ENCODE measurements around the gene METTL24.
"Not testable (repeated sequence)": the region's sequence is repeated elsewhere in the genome, so short reads cannot be mapped to it uniquely, and the experiment has no call there.

Gene METTL24

DNA sequence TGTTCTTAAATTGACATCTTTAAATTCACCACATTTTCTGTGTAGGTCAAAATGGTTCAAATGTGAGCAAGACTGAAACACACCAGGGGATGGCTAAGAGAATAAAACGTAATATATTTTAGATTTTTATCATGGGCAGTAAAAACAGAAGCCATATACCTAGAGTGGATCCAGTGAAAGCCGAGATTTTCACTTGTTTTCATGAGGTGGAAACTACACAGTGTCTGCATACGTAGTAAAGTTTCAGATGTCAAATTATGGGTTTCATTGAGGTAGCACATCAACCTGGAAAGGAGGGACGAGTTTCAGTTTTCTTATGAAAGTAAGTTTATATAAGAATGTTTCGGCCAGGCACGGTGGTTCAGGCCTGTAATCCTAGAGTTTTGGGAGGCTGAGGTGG lies 25.9 kb downstream of the METTL24 start:
- no peak for FAIRE-seq

DNA sequence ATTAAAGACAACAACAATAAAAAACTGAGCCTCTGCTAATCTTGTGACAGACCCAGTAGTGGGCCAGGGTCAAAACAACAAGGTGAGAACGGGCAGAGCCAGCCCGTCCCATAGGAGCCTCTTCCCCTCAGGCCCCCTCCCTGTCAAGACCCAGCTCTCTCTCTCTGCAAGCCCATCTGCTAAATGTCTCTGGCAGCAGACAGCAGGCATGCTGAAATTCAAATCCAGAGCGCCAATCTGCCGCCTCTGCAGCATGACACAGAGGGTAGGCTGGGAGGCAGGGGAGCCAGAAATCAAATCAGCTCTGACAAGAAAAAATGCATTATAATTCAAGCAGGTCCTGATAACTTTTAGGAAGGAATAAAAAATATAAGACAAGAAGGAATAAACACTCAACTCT lies 26.3 kb downstream of the METTL24 start:
- no peak for FAIRE-seq

GRCh38 chr6:110331390-110331789 lies 26.8 kb downstream of the METTL24 start:
- no peak for FAIRE-seq

DNA sequence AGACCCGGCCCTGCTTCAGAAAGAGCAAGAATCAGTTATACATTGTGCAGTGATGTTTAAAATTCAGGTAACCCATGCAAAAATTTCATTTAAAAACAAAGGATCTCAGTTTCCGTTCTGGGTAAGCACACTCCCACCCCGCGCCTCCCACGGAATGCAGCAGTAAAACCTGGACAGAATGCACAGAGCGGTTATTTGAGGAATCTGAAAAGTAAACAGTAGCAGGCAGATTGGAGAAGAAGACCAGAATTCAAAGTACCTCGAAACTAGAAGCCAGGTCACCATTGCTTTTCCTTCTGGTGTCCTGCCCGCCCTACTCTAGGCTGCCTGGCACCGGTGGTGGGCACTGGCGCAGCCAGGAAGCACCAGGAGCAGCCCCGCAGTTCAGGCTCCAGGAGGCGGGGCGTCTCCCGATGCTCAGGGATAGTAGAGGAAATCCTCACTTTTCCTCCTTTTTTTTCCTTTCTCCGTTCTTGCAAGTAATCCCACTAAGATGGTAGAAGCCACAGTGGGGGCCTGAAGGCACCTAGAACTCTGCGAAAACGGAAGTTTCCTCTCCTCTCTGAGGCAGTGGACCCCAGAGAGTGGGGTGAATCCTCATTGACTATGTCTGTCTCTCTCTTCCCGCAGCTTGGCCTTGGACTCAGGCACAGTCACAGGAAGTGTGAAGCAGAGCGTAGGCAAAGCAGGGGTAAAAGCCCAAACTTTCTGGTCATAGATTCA lies 28.3 kb downstream of the METTL24 start:
- no peak for FAIRE-seq

DNA sequence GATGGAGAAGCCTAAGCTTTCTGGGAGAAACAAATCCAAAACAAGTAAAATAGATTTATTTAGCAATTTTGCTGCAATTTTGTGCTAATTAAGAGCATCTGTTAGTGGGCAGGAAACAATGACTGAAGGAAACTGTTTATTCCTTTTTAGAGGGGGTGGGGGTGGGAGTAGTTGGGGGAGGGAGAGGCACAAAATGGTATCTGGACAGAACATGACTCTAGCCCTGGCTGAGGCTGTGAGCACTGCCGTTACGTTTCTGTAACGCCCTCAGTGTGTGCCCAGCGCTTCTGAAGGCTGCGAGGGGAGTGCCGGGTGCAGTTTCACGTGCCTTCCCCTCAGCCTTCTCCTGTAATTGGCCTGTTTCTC lies 28.8 kb downstream of the METTL24 start:
- FAIRE-seq: no peak

- FAIRE-seq: no peak
Measured at GRCh38 chr6:110328259-110328658, 29.9 kb downstream of the METTL24 start.

DNA sequence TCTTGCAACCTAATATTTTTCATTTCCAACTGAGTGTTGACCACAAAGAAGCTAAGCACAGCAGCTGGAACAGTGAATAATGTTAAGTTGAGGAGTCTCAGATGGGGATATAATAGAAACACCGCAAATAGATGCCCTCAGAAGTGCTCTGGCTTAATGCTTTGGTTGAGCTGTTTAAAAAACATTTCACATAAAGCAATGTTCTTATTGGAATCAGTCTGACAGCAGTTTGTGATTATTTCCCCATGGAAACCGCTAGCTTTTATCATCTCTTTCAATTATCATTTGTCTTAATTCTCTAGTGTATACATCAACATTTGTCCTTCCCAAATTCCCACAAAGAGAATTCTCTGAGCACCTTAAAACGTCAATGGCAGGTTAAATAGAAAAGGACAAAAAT lies 30.8 kb downstream of the METTL24 start:
- no peak for FAIRE-seq

DNA sequence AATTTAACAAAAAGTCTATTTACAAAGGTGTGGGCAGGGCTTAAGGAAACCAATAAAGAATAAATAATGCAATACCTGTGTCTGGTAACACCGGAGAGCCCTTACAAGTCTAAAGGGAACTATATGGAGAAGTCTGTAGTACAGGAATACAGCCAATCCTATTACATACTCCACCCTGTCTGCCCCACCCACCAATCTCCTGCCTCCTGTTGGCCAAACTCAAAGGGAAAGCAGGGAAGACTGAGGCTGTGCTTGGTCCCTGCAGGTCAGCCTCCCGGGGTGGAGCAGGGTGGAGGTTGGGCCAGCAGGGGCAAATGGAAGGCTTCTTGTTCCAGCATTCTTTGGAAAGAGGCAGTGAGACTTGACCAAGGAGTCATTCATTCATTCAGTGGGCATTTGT lies 31.5 kb downstream of the METTL24 start:
- FAIRE-seq: no peak

DNA sequence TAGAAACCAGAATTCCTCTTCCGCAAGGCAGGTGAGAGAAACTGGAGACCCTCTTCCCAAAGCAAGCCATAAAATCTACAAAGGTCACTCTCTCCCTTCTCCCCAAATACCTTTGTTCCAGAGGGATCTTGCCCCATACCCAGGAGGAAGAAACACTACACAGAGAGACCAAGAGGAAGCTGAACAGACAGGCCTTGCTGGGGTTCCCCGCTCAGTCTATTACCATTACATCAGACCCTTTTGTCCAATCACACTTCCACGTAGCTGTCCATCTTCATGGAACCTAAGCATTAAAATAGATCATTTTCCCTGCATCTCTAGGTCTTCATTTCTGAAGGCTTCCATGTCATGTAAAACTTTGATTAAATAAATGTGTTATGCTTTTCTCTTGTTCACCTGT lies 32.1 kb downstream of the METTL24 start:
- FAIRE-seq: no peak

GRCh38 chr6:110325197-110325596 lies 33.0 kb downstream of the METTL24 start:
- FAIRE-seq: no peak

DNA sequence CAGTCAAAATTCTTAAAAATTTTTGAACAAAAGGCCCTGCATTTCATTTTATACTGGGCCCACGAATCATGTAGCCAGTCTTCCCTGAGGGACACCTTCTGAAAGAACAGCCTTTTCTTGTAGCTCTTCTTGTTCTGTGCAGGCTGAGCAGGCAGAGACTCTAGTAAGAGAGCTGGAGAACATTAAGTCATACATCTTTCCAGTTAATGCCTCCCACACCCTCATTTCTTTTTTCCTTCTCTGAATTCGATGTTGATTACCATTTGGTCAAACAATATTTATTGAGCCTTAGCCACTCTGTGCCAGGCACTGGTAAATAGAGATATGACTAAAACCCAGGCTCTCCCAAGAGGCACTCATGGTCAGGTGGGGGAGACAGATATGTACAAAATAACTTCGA lies 33.6 kb downstream of the METTL24 start:
- FAIRE-seq: no peak

DNA sequence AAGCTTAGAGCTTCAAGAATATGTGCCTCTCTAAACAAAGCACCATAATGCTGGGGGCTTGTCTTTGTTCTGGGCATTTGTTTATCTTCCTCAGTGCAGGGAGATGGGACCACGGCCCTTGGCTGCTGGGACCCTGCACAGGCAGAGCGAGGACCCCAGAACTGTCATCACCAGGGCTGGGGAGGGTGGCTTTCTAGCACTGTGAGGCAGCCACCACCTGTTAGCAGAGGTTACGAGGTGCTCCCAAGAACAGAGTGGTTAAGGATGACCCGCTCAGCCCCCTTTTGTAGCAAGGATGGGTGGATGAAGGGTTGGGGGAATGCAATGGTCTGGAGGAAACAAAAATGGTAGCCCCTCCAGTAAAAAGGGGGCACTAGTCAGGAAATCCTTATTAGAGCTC lies 34.9 kb downstream of the METTL24 start:
- no peak for FAIRE-seq

GRCh38 chr6:110322874-110323242 lies 35.3 kb downstream of the METTL24 start:
- FAIRE-seq: no peak

DNA sequence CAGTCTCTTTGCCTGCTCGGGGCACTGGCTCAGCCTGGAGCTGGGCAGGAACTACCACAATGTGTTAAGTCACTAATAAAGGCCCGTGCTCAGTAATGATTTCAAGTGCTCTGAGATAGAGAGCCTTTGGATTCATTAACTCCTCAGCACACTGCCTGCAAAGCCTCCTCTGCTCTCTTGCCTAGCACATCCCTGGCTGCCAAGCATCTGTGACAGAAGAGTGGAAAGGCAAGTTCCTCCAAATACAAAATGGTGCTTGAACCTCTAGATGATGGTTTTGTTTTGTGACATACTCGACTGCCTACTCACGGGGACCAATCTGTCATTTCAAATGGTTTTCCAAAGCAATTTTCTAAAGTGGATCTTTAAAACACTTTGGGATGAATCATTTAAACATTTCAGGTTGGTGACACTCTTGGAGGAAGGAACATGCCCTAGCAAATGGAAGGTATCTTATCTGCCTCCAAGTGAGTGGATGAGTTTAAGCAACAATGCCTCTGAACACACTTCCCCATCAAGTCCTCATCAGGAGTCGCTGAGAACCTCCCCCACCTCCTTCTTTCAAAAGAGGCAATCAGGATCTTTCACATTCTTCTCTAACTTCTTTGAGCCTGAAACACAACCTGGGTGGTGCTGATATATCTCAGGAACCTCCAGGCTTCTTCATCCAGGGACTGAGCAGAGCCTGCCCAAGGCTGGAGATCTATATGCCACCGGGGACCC lies 35.8 kb downstream of the METTL24 start:
- no peak for FAIRE-seq

- FAIRE-seq: no peak
Measured at GRCh38 chr6:110320307-110320706, 37.8 kb downstream of the METTL24 start.

GRCh38 chr6:110319843-110320242 lies 38.3 kb downstream of the METTL24 start:
- FAIRE-seq: no peak

DNA sequence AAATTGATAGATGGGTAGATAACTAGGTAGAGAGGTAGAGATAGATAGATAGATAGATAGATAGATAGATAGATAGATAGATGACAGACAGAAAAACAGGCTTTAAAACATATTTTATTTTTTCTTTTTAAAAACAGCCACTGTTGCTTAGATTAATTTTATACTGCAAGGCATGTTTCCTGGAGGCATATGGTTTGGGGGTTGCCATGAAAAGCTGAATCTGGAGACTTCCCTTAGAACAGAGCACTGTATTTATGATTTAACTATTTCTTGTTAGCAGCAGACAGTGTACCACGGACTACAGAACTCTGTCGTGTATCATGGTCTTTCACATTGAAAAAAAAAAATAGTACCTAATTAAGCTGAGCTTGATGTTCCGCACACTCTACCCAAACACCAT lies 38.8 kb downstream of the METTL24 start:
- no peak for FAIRE-seq

GRCh38 chr6:110318971-110319370 lies 39.2 kb downstream of the METTL24 start:
- no peak for FAIRE-seq

- FAIRE-seq: no peak
Measured at GRCh38 chr6:110317646-110318045, 40.5 kb downstream of the METTL24 start.

GRCh38 chr6:110317189-110317588 lies 41.0 kb downstream of the METTL24 start:
- no peak for FAIRE-seq

DNA sequence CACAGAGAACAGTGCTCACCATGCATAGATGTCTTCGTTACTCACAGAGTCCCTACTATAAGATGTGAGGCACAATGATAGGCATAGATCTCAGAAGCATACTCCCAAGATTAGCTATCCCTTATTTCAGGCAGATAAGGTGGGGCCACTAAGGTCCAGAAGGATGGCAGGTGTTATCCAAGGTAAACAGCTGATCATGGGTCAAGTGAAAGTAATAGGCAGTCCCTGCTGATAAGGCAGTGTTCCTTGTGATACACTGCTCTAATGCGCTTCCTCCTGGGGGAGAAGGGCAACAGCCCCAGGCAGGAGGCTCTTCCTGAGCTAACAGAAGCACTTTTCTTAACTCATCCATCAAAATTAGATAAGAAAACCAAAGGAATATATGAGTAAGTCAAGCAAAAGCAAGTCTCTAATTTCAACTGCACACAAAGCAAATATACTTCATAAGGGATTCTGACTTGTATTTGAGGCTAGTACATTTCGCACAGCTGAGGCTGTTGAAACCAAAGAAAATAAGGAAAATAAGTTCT lies 42.2 kb downstream of the METTL24 start:
- no peak for FAIRE-seq

DNA sequence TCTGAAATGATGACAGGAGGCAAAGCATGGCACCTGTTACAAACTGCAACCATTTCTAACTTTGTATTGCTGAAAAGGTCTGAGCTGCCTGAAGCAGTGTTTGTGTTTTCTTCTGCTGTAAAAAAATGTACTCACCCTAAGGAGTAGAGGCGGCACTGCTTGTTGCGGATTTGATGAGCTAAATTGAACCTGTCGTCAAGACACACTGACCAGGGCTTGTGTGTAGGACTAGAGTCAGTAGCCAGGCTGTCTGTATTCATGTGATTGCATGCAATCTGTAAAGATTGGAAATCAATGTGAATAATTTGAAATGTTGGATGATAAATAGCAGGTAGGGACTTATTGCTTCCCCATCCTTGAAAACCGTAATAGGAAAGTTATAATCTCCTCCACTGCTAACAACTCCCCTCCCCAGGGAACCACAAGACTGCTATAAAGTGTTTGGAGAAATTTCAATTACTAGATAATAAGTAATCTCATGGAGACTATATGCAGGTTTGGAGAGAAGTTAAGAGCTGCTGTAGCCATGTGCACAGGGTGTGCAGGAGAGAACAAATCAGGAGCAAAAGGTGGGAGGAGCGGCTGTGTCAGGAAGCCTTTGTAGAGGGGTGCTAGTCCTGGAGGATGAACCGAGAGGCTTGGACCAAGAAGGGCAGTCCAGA lies 42.8 kb downstream of the METTL24 start:
- no peak for FAIRE-seq

GRCh38 chr6:110310861-110311446 lies 47.2 kb downstream of the METTL24 start:
- FAIRE-seq: no peak

DNA sequence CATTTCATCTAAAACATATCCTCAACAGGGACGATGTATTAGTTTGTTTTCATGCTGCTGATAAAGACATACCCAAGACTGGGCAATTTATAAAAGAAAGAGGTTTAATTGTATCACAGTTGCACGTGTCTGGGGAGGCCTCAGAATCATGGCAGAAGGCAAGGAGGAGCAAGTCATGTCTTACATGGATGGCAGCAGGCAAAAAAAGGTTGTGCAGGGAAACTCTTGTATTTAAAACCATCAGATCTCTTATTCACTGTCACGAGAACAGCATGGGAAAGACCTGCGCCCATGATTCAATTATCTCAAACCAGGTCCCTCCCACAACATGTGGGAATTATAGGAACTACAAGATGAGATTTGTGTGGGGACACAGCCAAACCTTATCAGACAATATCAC lies 48.7 kb downstream of the METTL24 start:
- FAIRE-seq: not testable (repeated sequence)
